Fibroblast of skin of right biceps (primary cell): Measurements from ENCODE around the gene MDFI.

ENCODE experiments used
- DNase-seq: peaks from one replicate; pipeline ENCODE4 v3.0.0-alpha.2; 2013

MDFI gene

GRCh38 chr6:41635365-41635764 is 2.9 kb upstream of the MDFI start:
- DNase-seq, result no peak

- DNase-seq, result peak; percentile 34
These were observed 1.5 kb upstream of the MDFI start for GRCh38 chr6:41636833-41637193.

DNA sequence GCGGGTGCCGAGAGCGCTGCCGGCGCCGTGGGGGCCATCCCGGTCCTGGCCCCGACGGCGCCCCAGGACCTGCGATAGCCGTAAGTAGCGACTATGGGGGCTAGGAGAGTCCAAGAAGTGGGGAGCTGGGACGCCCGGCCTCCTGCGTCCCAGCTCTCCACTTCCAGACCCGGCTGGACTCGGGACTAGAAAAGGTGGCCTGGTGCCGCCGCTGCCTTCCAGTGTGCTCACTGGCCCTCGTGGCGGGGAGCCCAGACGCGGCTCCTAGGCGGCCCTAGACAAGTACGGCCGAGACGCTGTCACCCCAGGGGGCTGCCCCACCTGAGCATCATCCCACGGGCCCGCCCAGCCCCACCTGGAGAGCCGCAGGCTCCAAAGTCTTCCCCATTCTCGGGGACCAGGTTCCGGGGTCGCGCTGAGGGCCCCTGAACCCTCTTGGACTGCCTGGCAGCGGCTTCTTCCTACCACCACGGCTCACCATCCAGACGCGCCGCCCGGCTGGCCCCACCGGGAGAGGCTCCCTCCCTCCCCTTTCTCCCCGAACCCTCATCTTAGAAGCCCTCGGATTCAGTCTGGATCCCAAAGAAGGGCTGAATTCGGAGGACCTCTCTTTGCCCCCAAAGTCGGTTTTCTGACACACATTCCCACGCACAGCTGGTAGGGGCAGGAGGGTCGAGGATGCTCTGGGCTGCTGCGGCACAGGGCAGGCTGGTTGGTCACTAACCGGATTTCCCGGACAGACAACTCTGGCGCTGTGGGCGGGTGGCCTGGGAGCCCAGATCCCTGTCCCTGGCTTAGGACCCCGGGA is 870 bp upstream of the MDFI start:
- DNase-seq, result peak; percentile 14

GRCh38 chr6:41638935-41639808 is 904 bp downstream of the MDFI start:
- DNase-seq, result peak; percentile 87

DNA sequence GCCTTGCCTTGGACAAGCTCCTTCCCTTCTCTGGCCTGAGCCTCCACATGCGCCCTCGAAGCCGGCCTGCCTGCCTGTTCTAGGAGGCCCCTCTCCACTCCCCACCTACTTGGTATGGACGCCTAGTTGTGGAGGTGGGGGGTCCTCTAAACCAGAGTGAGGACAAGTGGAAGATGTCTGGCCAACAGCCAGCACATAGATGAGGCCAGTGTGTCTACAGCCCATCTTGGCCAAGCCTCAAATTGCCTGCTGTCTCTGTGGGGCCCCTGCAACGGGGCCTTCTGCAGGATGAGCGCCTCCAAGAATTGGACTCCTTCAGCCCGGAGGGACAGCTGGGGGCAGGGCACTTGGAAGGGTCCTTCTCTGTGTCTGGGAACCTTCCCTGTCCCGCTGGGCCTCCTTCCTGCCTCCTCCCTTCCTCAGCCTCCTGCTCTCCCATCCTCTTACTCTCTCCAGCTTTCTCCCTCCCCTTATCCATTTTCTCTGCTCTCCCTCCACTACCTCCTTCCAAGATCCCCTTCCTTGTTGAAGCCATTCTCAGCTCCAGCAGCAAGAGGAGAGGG is 1.6 kb downstream of the MDFI start:
- DNase-seq, result peak; percentile 54

DNA sequence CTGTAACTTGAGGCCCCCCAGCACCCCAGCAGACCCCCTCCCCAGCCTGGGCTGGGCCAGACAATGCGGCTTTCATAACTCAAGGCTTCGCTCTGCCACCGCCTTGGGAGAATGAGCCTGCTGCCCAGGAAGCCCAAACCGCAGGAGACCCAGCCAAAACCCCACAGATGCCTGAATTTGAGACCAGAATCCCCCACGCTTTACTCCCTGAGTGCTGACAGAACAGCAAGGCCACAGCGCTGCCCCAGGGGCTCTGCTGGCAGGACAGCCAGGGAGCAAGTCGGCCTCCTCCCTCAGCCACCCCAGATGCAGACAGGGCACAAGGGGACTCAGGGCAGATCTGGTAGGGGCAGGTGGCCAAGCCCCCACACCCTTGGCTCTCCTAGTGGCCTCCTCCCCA is 2.2 kb downstream of the MDFI start:
- DNase-seq, result peak; percentile 33

DNA sequence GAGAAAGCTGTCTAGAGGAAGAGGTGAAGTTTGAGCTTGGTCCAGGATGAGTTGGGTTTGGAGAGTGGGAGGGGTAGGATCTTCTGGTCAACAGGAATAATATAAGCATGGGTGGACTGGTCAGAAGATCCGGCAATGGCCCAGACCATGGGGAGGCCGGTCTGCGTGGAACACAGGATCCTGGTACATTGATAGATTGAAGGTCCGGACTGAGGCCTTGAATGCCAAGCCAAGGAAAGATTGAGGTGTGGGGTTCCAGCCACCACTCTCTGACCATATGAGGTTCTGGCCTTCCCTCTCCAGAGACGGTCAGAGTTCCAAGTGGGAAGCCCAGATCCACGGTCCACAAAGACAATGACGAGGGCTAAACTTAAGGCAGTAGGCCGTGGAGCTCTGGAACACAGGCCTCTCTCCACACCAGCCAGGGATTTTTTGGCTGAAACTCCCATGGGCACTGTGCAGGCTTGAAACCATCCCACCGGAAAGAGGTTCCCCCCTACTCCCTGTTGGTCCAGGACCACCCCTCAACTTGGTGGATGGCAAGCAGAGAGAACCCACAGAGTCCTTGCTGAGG is 3.2 kb downstream of the MDFI start:
- DNase-seq, result no peak

GRCh38 chr6:41642090-41642959 is 4.1 kb downstream of the MDFI start:
- no peak for DNase-seq

DNA sequence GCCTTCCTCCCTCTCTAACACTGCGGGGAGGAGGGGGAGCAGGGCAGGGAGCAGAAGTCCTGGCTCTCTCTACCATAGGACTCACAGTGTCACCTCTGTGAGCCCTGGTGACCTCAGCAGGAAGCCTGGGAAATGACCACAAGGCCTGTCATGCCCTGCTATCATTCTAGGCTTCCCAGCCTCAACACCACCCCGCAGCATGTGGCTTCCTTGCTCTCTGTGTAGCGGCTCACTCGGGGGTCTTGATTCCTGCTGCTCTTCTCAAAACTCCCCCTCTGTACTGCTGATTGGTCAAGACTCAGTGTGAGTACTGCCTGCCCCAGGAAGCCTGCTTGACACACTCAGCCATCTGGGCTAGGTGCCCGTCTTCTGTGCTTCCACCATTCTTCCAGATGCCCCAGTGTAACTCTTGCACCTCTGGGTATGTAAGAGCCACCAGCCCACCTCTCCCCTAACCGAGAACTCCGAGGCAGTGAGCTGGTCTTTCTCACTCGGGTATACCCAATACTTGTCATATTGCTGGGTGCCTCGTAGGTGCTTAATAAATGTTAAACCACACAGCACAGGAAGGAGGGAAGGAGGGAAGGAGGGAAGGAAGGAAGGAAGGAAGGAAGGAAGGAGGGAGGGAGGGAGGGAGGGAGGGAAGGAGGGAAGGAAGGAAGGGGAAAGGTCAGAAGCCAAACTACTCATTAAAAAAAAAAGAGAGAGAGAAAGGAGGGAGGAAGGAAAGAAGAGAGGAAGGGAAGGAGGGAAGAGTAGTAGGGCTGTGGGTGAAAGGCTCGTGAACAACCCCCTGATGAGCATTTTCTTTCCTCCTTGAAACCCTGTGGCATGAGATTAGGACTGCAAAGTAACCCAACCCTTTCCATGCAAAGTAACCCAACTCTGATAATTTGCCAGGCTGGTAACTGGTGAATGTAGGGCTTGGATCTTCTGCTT is 5.0 kb downstream of the MDFI start:
- no peak for DNase-seq

DNA sequence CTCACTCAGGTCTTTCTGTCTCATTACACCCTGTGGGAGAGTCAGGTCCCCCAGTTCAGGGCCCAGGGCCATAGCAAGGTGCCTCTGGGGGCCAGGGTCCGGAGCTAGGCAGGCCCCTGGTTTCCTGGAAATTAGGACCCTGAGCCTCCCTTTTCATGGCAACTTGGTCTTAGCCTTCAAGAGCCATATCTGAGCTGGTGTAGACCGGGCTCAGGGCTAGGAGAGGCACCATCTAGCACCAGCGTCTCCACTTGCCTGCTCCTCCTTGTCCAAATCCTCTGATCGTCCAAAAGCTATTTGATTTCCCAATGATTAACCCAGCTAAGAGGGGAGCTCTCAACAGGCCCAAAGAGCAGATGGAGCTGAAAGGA is 5.6 kb downstream of the MDFI start:
- DNase-seq, result no peak

- peak; percentile 17 for DNase-seq
These were observed 6.1 kb downstream of the MDFI start for GRCh38 chr6:41644297-41644879.

GRCh38 chr6:41645007-41645618 is 6.8 kb downstream of the MDFI start:
- no peak for DNase-seq

GRCh38 chr6:41646026-41646795 is 7.9 kb downstream of the MDFI start:
- no peak for DNase-seq

- no peak for DNase-seq
These were observed 8.8 kb downstream of the MDFI start for GRCh38 chr6:41647061-41647511.

GRCh38 chr6:41648070-41648585 is 9.9 kb downstream of the MDFI start:
- no peak for DNase-seq

DNA sequence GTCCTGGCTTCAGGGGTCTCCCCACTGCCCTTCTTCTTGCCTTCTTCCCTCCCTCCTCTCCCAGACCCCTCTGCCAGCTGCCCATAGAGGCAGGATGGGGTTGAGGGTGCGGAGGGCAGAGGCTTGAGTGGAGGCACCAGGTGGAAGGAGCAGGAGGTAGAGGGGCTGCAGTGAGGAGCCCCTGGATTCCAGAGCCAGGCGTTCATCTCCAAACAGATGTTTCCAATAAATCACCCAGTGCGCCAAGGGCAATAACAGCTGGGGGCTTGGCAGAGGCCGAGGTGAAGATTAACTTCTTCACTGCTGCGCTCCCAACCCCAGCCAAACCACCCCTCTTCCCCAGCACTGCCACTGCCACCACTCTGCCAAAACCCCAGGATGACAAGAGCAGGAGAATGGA is 10.7 kb downstream of the MDFI start:
- no peak for DNase-seq

DNA sequence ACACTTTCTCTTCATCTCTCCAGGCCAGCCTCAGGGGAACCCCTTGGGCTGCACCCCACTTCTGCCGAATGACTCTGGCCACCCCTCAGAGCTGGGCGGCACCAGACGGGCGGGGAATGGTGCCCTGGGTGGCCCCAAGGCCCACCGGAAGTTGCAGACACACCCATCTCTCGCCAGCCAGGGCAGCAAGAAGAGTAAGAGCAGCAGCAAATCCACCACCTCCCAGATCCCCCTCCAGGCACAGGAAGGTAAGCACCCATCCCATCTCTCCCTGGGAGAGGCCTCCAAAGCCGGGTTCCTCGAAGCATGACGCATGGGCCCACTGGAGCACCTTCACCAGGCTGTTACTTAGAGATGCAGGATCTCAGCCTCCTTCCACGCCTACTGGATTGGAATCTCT is 11.3 kb downstream of the MDFI start:
- DNase-seq, result no peak

- DNase-seq, result no peak
These were observed 11.9 kb downstream of the MDFI start for GRCh38 chr6:41650120-41650519.

DNA sequence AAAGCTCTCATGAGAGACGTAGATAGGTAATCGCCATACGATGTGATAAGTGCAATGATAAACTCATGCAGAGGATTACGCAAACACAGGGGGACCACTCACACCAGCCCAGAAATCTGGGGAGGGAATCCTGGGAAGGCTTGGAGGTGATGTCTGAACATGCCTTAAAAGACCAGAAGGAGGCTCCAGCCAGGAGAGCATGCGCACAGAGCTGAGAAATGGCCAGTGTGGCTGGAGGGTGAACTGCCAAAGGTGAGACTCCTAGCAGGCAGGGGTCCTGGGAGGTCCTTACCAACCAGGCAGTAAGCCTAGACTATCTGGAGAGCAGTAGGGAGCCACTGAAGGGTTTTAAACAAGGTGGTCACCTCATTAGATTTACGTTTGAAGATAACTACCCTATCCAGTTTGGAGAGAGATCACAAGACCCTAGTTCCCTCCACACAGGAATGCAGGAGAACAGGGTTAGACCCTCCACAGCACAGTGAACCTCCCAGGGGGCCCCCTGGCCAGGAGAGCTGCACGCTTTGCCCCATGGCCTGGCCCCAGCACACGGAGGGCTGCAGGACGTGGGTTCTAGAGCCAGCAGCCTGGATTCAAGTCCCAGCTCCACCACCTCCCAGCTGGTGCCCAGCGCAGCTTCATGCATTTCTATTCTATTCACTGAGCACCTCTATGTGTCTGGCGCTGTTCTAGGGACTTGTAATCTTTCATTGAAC is 13.1 kb downstream of the MDFI start:
- no peak for DNase-seq
